H1 (cell line): ENCODE data around the gene MZF1. TPM values are rescaled to one million over a fixed set of nuclear protein-coding genes. Genes with fewer than 3 reads are reported as not detected.
A peak's percentile ranks its signal among the peaks of the same experiment; 100 is the strongest.

Experiments
- CTCF ChIA-PET: fragments of 300-600 bp; sonication (Branson Sonifier 250); formaldehyde crosslinking; loops from one replicate; lab custom pipeline; 2021; ENCODE audit not compliant: partially characterized antibody; lab: Charles Lee
- POLR2A ChIA-PET: fragments of 300-600 bp; sonication (Branson Sonifier 250); formaldehyde crosslinking; loops from one replicate; lab custom pipeline; 2021; ENCODE audit warnings: inconsistent platforms; ENCODE audit not compliant: partially characterized antibody; lab: Charles Lee
- DNase-seq, 2 experiments: peaks; one replicate each; pipeline versions ENCODE4 v3.0.0 to v3.0.0-alpha.2; 2010 to 2022; ENCODE audit warnings: low spot score in 2 of 2, low read depth in 1 of 2, mixed read lengths in 1 of 2
- FAIRE-seq: peaks from 2 replicates; lab custom pipeline; 2011; peaks lifted over from hg19 to GRCh38; lab: Jason Lieb, UNC
- H2AFZ ChIP-seq: 2 replicates; pipeline ENCODE4 v1.8.1; 2012; ENCODE audit warnings: low read length, inconsistent platforms
- H2AK5ac ChIP-seq: 2 replicates; pipeline ENCODE4 v1.6.1; 2013; ENCODE audit warnings: low read depth, low read length
- H2BK120ac ChIP-seq: replicated peaks from 2 replicates; pipeline ENCODE3; 2013; ENCODE audit warnings: low read depth, low read length, inconsistent platforms
- H2BK12ac ChIP-seq: 2 replicates; pipeline ENCODE4 v1.6.1; 2013; ENCODE audit warnings: low read depth, low read length
- H2BK15ac ChIP-seq: 2 replicates; pipeline ENCODE4 v1.6.1; 2013; ENCODE audit warnings: low read length
- H2BK20ac ChIP-seq: 2 replicates; pipeline ENCODE4 v1.6.1; 2013; ENCODE audit warnings: low read length
- H2BK5ac ChIP-seq: 2 replicates; pipeline ENCODE4 v1.6.1; 2013; ENCODE audit warnings: low read depth, low read length
- H3K14ac ChIP-seq: 2 replicates; pipeline ENCODE4 v1.6.1; 2013; ENCODE audit warnings: inconsistent platforms; ENCODE audit not compliant: insufficient read length
- H3K18ac ChIP-seq: 2 replicates; pipeline ENCODE4 v1.6.1; 2013; ENCODE audit warnings: low read length; ENCODE audit errors: extremely low read depth
- H3K23ac ChIP-seq: 2 replicates; pipeline ENCODE4 v1.6.1; 2013; ENCODE audit warnings: inconsistent platforms; ENCODE audit not compliant: insufficient read length
- H3K23me2 ChIP-seq: 2 replicates; pipeline ENCODE4 v1.6.1; 2013; ENCODE audit warnings: low read depth, low read length
- H3K27ac ChIP-seq: 2 replicates; pipeline ENCODE4 v1.6.1; 2011; ENCODE audit warnings: low read depth, low read length, inconsistent platforms
- H3K27me3 ChIP-seq, 4 experiments: replicated peaks in 1 of 4; 1 replicate in 1 of 4; 2 replicates in 3 of 4; pipeline versions ENCODE4 v1.6.1 to v1.8.1; 2011 to 2013; ENCODE audit warnings: low read length in 3 of 4, mild to moderate bottlenecking in 3 of 4, inconsistent platforms in 2 of 4, mixed read lengths in 2 of 4, moderate library complexity in 1 of 4; ENCODE audit not compliant: control insufficient read depth in 3 of 4, insufficient read depth in 3 of 4; ENCODE audit errors: extremely low read depth in 1 of 4
- H3K36me3 ChIP-seq, 4 experiments: 2 replicates each; pipeline versions ENCODE4 v1.6.1 to v1.8.1; 2011 to 2013; ENCODE audit warnings: mild to moderate bottlenecking in 4 of 4, low read length in 3 of 4, moderate library complexity in 2 of 4, control low read depth in 1 of 4, inconsistent platforms in 1 of 4; ENCODE audit not compliant: insufficient read depth in 4 of 4, control insufficient read depth in 2 of 4
- H3K4ac ChIP-seq: replicated peaks from 2 replicates; pipeline ENCODE3; 2013; ENCODE audit warnings: low read length, low read depth, mixed read lengths, inconsistent platforms; ENCODE audit not compliant: insufficient read length
- H3K4me1 ChIP-seq, 4 experiments: replicated peaks in 1 of 4; 1 replicate in 1 of 4; 2 replicates in 3 of 4; pipeline versions ENCODE4 v1.6.1 to v1.8.1; 2011 to 2013; ENCODE audit warnings: low read length in 3 of 4, inconsistent platforms in 2 of 4, mixed read lengths in 1 of 4; ENCODE audit not compliant: insufficient read depth in 4 of 4, control insufficient read depth in 3 of 4
- H3K4me2 ChIP-seq, 2 experiments: 2 replicates each; pipeline versions ENCODE4 v1.6.1 to v1.8.1; 2011 to 2013; ENCODE audit warnings: low read depth in 2 of 2, low read length in 2 of 2, control low read depth in 1 of 2, inconsistent platforms in 1 of 2, mild to moderate bottlenecking in 1 of 2; ENCODE audit not compliant: insufficient read depth in 1 of 2
- H3K4me3 ChIP-seq, 4 experiments: fragments of 200-600, 300-600 bp in 1 of 4; sonication (generic), shearing (Covaris generic), sonication (Bioruptor Twin) in 1 of 4; 2 replicates each; pipeline versions ENCODE4 v1.5.1 to v1.8.1; 2011 to 2016; ENCODE audit warnings: low read length in 4 of 4, low read depth in 3 of 4, control low read depth in 2 of 4, inconsistent platforms in 2 of 4, mild to moderate bottlenecking in 2 of 4, mixed read lengths in 1 of 4, moderate library complexity in 1 of 4; ENCODE audit not compliant: insufficient read depth in 2 of 4; ENCODE audit errors: extremely low read depth in 1 of 4
- H3K56ac ChIP-seq: replicated peaks from 2 replicates; pipeline ENCODE3; 2013; ENCODE audit warnings: low read depth, mild to moderate bottlenecking, mixed read lengths, low read length, inconsistent platforms; ENCODE audit not compliant: insufficient read length
- H3K79me1 ChIP-seq: 2 replicates; pipeline ENCODE4 v1.6.1; 2013; ENCODE audit warnings: low read depth, low read length, control low read depth
- H3K79me2 ChIP-seq, 2 experiments: 2 replicates each; pipeline versions ENCODE4 v1.6.1 to v1.8.1; 2012 to 2013; ENCODE audit warnings: low read length in 2 of 2, mild to moderate bottlenecking in 2 of 2, inconsistent platforms in 1 of 2; ENCODE audit not compliant: insufficient read depth in 2 of 2, control insufficient read depth in 1 of 2
- H3K9ac ChIP-seq, 4 experiments: replicated peaks in 1 of 4; 1 replicate in 1 of 4; 2 replicates in 3 of 4; pipeline versions ENCODE4 v1.6.1 to v1.8.1; 2011 to 2013; ENCODE audit warnings: low read depth in 3 of 4, low read length in 3 of 4, control low read depth in 2 of 4, mild to moderate bottlenecking in 2 of 4, moderate library complexity in 2 of 4, inconsistent platforms in 1 of 4; ENCODE audit errors: extremely low read depth in 1 of 4
- H3K9me3 ChIP-seq, 2 experiments: 2 replicates each; pipeline versions ENCODE4 v1.6.1 to v1.8.1; 2012 to 2013; ENCODE audit warnings: mild to moderate bottlenecking in 2 of 2, moderate library complexity in 2 of 2, control low read depth in 1 of 2, inconsistent platforms in 1 of 2, low read depth in 1 of 2, low read length in 1 of 2, mixed read lengths in 1 of 2; ENCODE audit not compliant: insufficient read depth in 2 of 2
- H4K20me1 ChIP-seq, 2 experiments: replicated peaks in 1 of 2; 2 replicates each; pipeline versions ENCODE3 to v1.8.1; 2011 to 2013; ENCODE audit warnings: inconsistent platforms in 2 of 2, low read length in 2 of 2, mild to moderate bottlenecking in 1 of 2; ENCODE audit not compliant: insufficient read depth in 2 of 2, control insufficient read depth in 1 of 2
- H4K5ac ChIP-seq: 2 replicates; pipeline ENCODE4 v1.6.1; 2013; ENCODE audit warnings: low read length, low read depth, mixed read lengths, inconsistent platforms; ENCODE audit not compliant: insufficient read length
- H4K8ac ChIP-seq: 2 replicates; pipeline ENCODE4 v1.8.0; 2013; ENCODE audit warnings: mild to moderate bottlenecking, moderate library complexity, low read length, inconsistent platforms; ENCODE audit not compliant: insufficient read depth; ENCODE audit errors: extremely low read depth
- H4K91ac ChIP-seq: replicated peaks from 2 replicates; pipeline ENCODE3; 2013; ENCODE audit warnings: low read length, mixed read lengths, inconsistent platforms; ENCODE audit not compliant: insufficient read length
- BCL11A ChIP-seq, 2 experiments: IDR thresholded peaks; one replicate each; pipeline ENCODE4 v1.6.1; 2011; ENCODE audit warnings: low read depth in 2 of 2, low read length in 2 of 2, mild to moderate bottlenecking in 2 of 2
- SRF ChIP-seq: IDR thresholded peaks from 2 replicates; pipeline ENCODE4 v1.6.1; 2011; ENCODE audit warnings: mild to moderate bottlenecking, low read depth, low read length, moderate library complexity
- WGBS, 2 experiments: shearing (Covaris generic) in 1 of 2; methylation state at CpG; one replicate each; pipeline versions ENCODE4 v1.1.6 to v1.1.7; 2013 to 2015; ENCODE audit warnings: low lambda C conversion rate in 2 of 2, mixed read lengths in 2 of 2, inconsistent platforms in 1 of 2, low coverage in 1 of 2, missing lambda C conversion rate in 1 of 2; ENCODE audit not compliant: insufficient replicate concordance in 2 of 2, insufficient coverage in 1 of 2, insufficient read length in 1 of 2; ENCODE audit errors: extremely low coverage in 1 of 2, missing lambda C conversion rate in 1 of 2; 5-methylcytosine and 5-hydroxymethylcytosine counted together
- polyA plus RNA-seq, 7 experiments: library from polyadenylated mRNA; depleted of rRNA in 3 of 7; stranded (reverse) in 5 of 7; unstranded in 2 of 7; fragments of >200 nt in 5 of 7; fragments of 200-250 nt in 2 of 7; gene quantifications; 1 replicate in 5 of 7; 2 replicates in 1 of 7; 4 replicates in 1 of 7; pipeline versions ENCODE4 v1.2.1 to v1.2.3, GENCODE V29; 2011 to 2013; ENCODE audit warnings: missing spikeins in 2 of 7, mixed read lengths in 2 of 7
- total RNA-seq: library from RNA; stranded (reverse); fragmentation: NEBNext Ultra II Directional; extraction: Animal tissue kit (Norgen Biotek cat#: 25700); gene quantifications from 2 replicates; pipeline ENCODE4 v1.2.1, GENCODE V29; 2021

The MZF1 gene
- total and polyA plus RNA-seq, 2 of the 8 experiments (the other 6 are each of a cell fraction or from before 2014, with no cell fraction given), result 15.2 to 25.0 TPM

GRCh38 chr19:58561373-58562121, 11.6 kb downstream of the MZF1 start:
- H3K9ac ChIP-seq, result peak overlapping the region in 1 of 4 experiments; percentile 42; a peak in 1 of 7 replicates

More at GRCh38 chr19:58561373-58562121, 11.6 kb downstream of the MZF1 start:
- H3K79me1 ChIP-seq, result no peaks in the 10 kb centered on the region; the same call in 1 of the 2 replicates
- H3K4me2 ChIP-seq, result peak overlapping the region; percentile 69 to 86
- FAIRE-seq (no peak), DNase-seq (no peak)
- no peak overlapping the region for H2BK20ac ChIP-seq
- H4K5ac ChIP-seq, result no peak overlapping the region
- H4K20me1 ChIP-seq, result peaks cover 0 to 7% of the 10 kb centered on the region in 2 experiments
- no peak overlapping the region for H3K14ac ChIP-seq
- no peak overlapping the region for H3K27ac ChIP-seq
- 94% methylated on average over 15 of the region's 16 CpGs; no CpG with 5 or more reads in 1 of the 2 experiments for WGBS, 2 experiments
- no peak for TF ChIP-seq BCL11A (IDR thresholded peaks at IDR 0.05; ENCODE audit: low read depth in 2 of 2, low read length in 2 of 2)
- no peak for TF ChIP-seq SRF
- no peak overlapping the region for H2BK15ac ChIP-seq
- peak overlapping the region in 1 of 4 experiments; percentile 55; a peak in 1 of 8 replicates for H3K4me3 ChIP-seq
- CTCF ChIA-PET, result interaction anchor here (1.0 to 7.3 kb wide), 7 partner anchors 11 to 47 kb away, joined by 3 to 35 read pairs (median 5); partner anchors contain the start of gene ZBTB45
- 0 out of 2 replicates have a peak overlapping the region, but pooled peaks have one; percentile 27 for H2BK12ac ChIP-seq
- H3K79me2 ChIP-seq, result peaks cover 7 to 15% of the 10 kb centered on the region in 2 experiments
- POLR2A ChIA-PET, result interaction anchor here (0.5 to 17.2 kb wide), 7 partner anchors 9 to 325 kb away, joined by 3 to 434 read pairs (median 21); partner anchors contain the start of genes CHMP2A, MZF1, SLC27A5 and TRIM28
- H4K8ac ChIP-seq, result no peak overlapping the region; the same call in none of the 2 replicates
- H3K36me3 ChIP-seq, result peaks cover 3 to 5% (median 4%) of the 10 kb centered on the region in 4 experiments
- H3K56ac ChIP-seq, result no peak overlapping the region
- H3K23me2 ChIP-seq, result peaks cover 26% of the 10 kb centered on the region
- H2AFZ ChIP-seq, result no peak overlapping the region
- peaks cover 0 to 16% (median 6%) of the 10 kb centered on the region in 4 experiments; a peak in 4 of 7 replicates for H3K27me3 ChIP-seq
- H4K91ac ChIP-seq, result peak overlapping the region; percentile 68
- peak overlapping the region; percentile 73 for H3K4ac ChIP-seq
- peak overlapping the region; percentile 52; the same call in 1 of the 2 replicates for H2BK5ac ChIP-seq
- no peak overlapping the region for H3K18ac ChIP-seq
- no peaks in the 10 kb centered on the region for H3K9me3 ChIP-seq
- no peak overlapping the region for H2BK120ac ChIP-seq
- H3K4me1 ChIP-seq, result peaks cover 0 to 35% (median 15%) of the 10 kb centered on the region in 4 experiments; a peak in 6 of 7 replicates
- H3K23ac ChIP-seq, result no peak overlapping the region
- peak overlapping the region; percentile 84; the same call in 1 of the 2 replicates for H2AK5ac ChIP-seq
